Osteoblast (primary cell): Measurements from ENCODE around the gene OR13C3. TPM values are rescaled to one million over a fixed set of nuclear protein-coding genes. Genes with fewer than 3 reads are reported as not detected.

Experiments
- DNase-seq: peaks from one replicate; pipeline ENCODE4 v3.0.0; 2011; ENCODE audit warnings: low spot score, mixed read lengths; ENCODE audit not compliant: insufficient read length; ENCODE audit errors: missing footprints
- H2AFZ ChIP-seq: 2 replicates; pipeline ENCODE4 v1.6.0; 2011; ENCODE audit warnings: mild to moderate bottlenecking, low read length
- H3K27ac ChIP-seq: 2 replicates; pipeline ENCODE4 v1.5.1; 2011; ENCODE audit warnings: mild to moderate bottlenecking, low read depth, low read length, moderate library complexity
- H3K27me3 ChIP-seq: 2 replicates; pipeline ENCODE4 v1.6.0; 2012; ENCODE audit warnings: mild to moderate bottlenecking, control low read depth, inconsistent platforms, low read length, moderate library complexity; ENCODE audit not compliant: insufficient read depth
- H3K36me3 ChIP-seq: 2 replicates; pipeline ENCODE4 v1.5.1; 2011; ENCODE audit warnings: mild to moderate bottlenecking, low read length, control low read depth, moderate library complexity; ENCODE audit not compliant: insufficient read depth
- H3K4me1 ChIP-seq: 2 replicates; pipeline ENCODE4 v1.5.1; 2011; ENCODE audit warnings: mild to moderate bottlenecking, low read length, control low read depth, moderate library complexity; ENCODE audit not compliant: insufficient read depth
- H3K4me2 ChIP-seq: 2 replicates; pipeline ENCODE4 v1.6.0; 2011; ENCODE audit warnings: mild to moderate bottlenecking, low read length; ENCODE audit not compliant: insufficient read depth
- H3K4me3 ChIP-seq: fragments of 200-600 bp; sonication (generic); 3 replicates; pipeline ENCODE4 v1.5.1; 2012; ENCODE audit warnings: mild to moderate bottlenecking, low read length, inconsistent platforms; ENCODE audit not compliant: insufficient read depth
- H3K79me2 ChIP-seq: 2 replicates; pipeline ENCODE4 v1.6.0; 2012; ENCODE audit warnings: mild to moderate bottlenecking, low read length, control low read depth, inconsistent platforms; ENCODE audit not compliant: insufficient read depth
- H3K9me3 ChIP-seq: 2 replicates; pipeline ENCODE4 v1.5.1; 2011; ENCODE audit warnings: low read depth, low read length, control low read depth
- H4K20me1 ChIP-seq: 2 replicates; pipeline ENCODE4 v1.6.0; 2012; ENCODE audit warnings: mild to moderate bottlenecking, low read length, control low read depth; ENCODE audit not compliant: insufficient read depth
- CTCF ChIP-seq: IDR thresholded peaks from 2 replicates; pipeline ENCODE4 v1.5.1; 2011; ENCODE audit warnings: mild to moderate bottlenecking, low read depth, low read length, moderate library complexity; ENCODE audit errors: extremely low read depth
- total RNA-seq: library from RNA; depleted of rRNA; stranded (reverse); fragments of >200 nt; gene quantifications from 2 replicates; pipeline ENCODE4 v1.2.3, GENCODE V29; 2012

OR13C3 gene
- total RNA-seq, 1 donor: not detected

- H2AFZ ChIP-seq: no peak overlapping the region
- no peaks in the 10 kb centered on the region for H3K36me3 ChIP-seq
- TF ChIP-seq CTCF: no peak
- H4K20me1 ChIP-seq: no peaks in the 10 kb centered on the region
- no peak overlapping the region for H3K4me3 ChIP-seq
- no peak overlapping the region for H3K27ac ChIP-seq
- H3K4me2 ChIP-seq: no peak overlapping the region
- H3K79me2 ChIP-seq: no peaks in the 10 kb centered on the region
- no peak for DNase-seq
- no peaks in the 10 kb centered on the region for H3K27me3 ChIP-seq
- H3K9me3 ChIP-seq: no peaks in the 10 kb centered on the region
- no peaks in the 10 kb centered on the region for H3K4me1 ChIP-seq
Measured at GRCh38 chr9:104555521-104555920, 18.9 kb upstream of the OR13C3 start.

- Histone ChIP-seq H3K27me3 (no peaks in the 10 kb centered on the region), H3K27ac (no peak overlapping the region), H3K4me1 (no peaks in the 10 kb centered on the region), H3K4me3 (no peak overlapping the region), H2AFZ (no peak overlapping the region), H4K20me1 (no peaks in the 10 kb centered on the region), H3K36me3 (no peaks in the 10 kb centered on the region), H3K4me2 (no peak overlapping the region), H3K9me3 (no peaks in the 10 kb centered on the region), H3K79me2 (no peaks in the 10 kb centered on the region)
- DNase-seq: no peak
- no peak for TF ChIP-seq CTCF
Measured at GRCh38 chr9:104553261-104553660, 16.6 kb upstream of the OR13C3 start.

- H3K4me1 ChIP-seq: no peaks in the 10 kb centered on the region
- H3K27ac ChIP-seq: no peak overlapping the region
- TF ChIP-seq CTCF: no peak
- H3K27me3 ChIP-seq: no peaks in the 10 kb centered on the region
- no peaks in the 10 kb centered on the region for H4K20me1 ChIP-seq
- no peaks in the 10 kb centered on the region for H3K79me2 ChIP-seq
- H3K36me3 ChIP-seq: no peaks in the 10 kb centered on the region
- H3K4me2 ChIP-seq: no peak overlapping the region
- no peak overlapping the region for H2AFZ ChIP-seq
- no peaks in the 10 kb centered on the region for H3K9me3 ChIP-seq
- no peak for DNase-seq
- H3K4me3 ChIP-seq: no peak overlapping the region
Measured at GRCh38 chr9:104544644-104545043, 8.0 kb upstream of the OR13C3 start.

GRCh38 chr9:104539275-104539674 is 2.6 kb upstream of the OR13C3 start:
- no peaks in the 10 kb centered on the region for H3K36me3 ChIP-seq
- TF ChIP-seq CTCF: no peak
- no peaks in the 10 kb centered on the region for H4K20me1 ChIP-seq
- no peaks in the 10 kb centered on the region for H3K27me3 ChIP-seq
- no peak overlapping the region for H3K4me2 ChIP-seq
- no peaks in the 10 kb centered on the region for H3K4me1 ChIP-seq
- no peak overlapping the region for H3K4me3 ChIP-seq
- H3K9me3 ChIP-seq: no peaks in the 10 kb centered on the region
- DNase-seq: no peak
- no peak overlapping the region for H2AFZ ChIP-seq
- no peaks in the 10 kb centered on the region for H3K79me2 ChIP-seq
- H3K27ac ChIP-seq: no peak overlapping the region
